GM23338 (cell line): ENCODE measurements around the gene GPR78.

Experiments used
- CREB1 ChIP-seq: fragments of 250-450 bp; sonication (Bioruptor Pico); IDR thresholded peaks from 2 replicates; pipeline ENCODE4 v1.5.0; 2020; ENCODE audit warnings: low read depth, mild to moderate bottlenecking, moderate library complexity
- EZH2 ChIP-seq: fragments of 200-600 bp; sonication (generic); IDR thresholded peaks from one replicate; pipeline ENCODE4 v1.8.0; 2017; ENCODE audit warnings: antibody characterized with exemption, mild to moderate bottlenecking, low read depth; ENCODE audit not compliant: unreplicated experiment
- EZH2phosphoT487 ChIP-seq: fragments of 200-600 bp; sonication (generic); IDR thresholded peaks from one replicate; pipeline ENCODE4 v1.8.1; 2018; ENCODE audit warnings: antibody characterized with exemption; ENCODE audit not compliant: unreplicated experiment
- JUNB ChIP-seq: IDR thresholded peaks from one replicate; pipeline ENCODE4 v1.6.1; 2016; ENCODE audit warnings: antibody characterized with exemption; ENCODE audit not compliant: unreplicated experiment
- NANOG ChIP-seq: IDR thresholded peaks from 2 replicates; pipeline ENCODE4 v1.6.1; 2016; ENCODE audit warnings: antibody characterized with exemption, borderline replicate concordance
- POLR2AphosphoS5 ChIP-seq: IDR thresholded peaks from 2 replicates; pipeline ENCODE4 v1.6.1; 2016; ENCODE audit warnings: antibody characterized with exemption, low read depth
- STAT1 ChIP-seq: IDR thresholded peaks from one replicate; pipeline ENCODE4 v1.6.1; 2016; ENCODE audit warnings: antibody characterized with exemption; ENCODE audit not compliant: unreplicated experiment
- ZNF114 ChIP-seq: fragments of 250-450 bp; sonication (Bioruptor Pico); IDR thresholded peaks from 2 replicates; pipeline ENCODE4 v1.5.0; 2020; ENCODE audit warnings: mild to moderate bottlenecking, moderate library complexity
- ZNF331 ChIP-seq: fragments of 250-450 bp; sonication (Bioruptor Pico); IDR thresholded peaks from 2 replicates; pipeline ENCODE4 v1.5.0; 2020; ENCODE audit warnings: low read depth, mild to moderate bottlenecking, moderate library complexity
- TF ChIP-seq, protein P1 (sequence below), 2 experiments: fragments of 200-600 bp in 1 of 2; sonication (generic) in 1 of 2; conservative IDR thresholded peaks; 2 replicates each; pipeline versions ENCODE4 v1.5.1 to v1.6.1; 2016 to 2017; ENCODE audit warnings: antibody characterized with exemption in 2 of 2, low read depth in 2 of 2, mild to moderate bottlenecking in 2 of 2, moderate library complexity in 1 of 2
- TF ChIP-seq, protein P2 (sequence below): IDR thresholded peaks from one replicate; pipeline ENCODE4 v1.6.1; 2018; ENCODE audit warnings: antibody characterized with exemption; ENCODE audit not compliant: unreplicated experiment
- TF ChIP-seq, protein P3 (sequence below): IDR thresholded peaks from 2 replicates; pipeline ENCODE4 v1.6.1; 2016; ENCODE audit warnings: antibody characterized with exemption
- TF ChIP-seq, protein P4 (sequence below): fragments of 250-450 bp; sonication (Bioruptor Pico); IDR thresholded peaks from 2 replicates; pipeline ENCODE4 v1.5.0; 2020; ENCODE audit warnings: mild to moderate bottlenecking, moderate library complexity

DNA sequence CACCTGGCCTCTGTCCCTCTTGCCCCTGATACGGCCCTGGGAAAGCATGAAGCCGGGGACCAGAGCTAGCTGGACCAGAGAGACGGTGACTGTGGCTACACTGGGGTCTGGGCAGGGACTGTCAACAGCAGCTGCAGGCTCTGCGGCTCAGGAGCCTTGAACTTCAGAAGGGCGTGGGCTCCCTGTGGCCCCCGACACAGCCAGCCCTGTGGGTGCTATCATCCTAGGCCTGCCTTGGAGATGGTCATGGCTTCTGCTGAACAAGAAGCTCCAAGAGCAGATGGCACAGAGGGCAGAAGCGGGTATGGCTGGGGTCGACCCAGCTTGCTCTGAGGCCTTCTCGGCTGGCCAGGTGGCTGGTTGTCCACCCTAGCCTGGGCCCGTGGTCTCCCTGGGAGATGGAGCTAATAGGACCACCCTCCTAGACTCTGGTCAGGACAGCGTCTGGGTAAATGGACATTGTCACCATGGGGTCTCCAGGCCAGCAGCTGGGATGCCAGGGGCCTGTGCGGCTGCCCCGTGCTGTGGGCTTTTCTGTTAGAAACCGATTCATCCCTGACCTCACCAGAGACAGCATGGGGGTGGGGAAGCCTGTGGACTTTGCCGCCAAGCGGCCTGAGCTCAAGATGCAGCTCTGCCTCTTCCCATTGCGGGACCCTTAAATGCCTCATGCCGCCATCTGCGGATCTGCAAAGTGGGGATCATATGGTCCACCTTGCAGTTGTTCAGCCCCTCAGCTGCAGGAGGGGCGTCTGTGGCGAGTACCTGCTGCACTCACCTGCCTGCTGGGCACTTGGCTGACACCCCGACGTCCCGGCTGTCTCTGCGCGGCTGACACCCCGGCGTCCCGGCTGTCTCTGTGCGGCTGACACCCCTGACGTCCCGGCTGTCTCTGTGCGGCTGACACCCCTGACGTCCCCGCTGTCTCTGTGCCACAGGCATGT is 33.5 kb downstream of the GPR78 start:
- TF ChIP-seq, protein P1, sequence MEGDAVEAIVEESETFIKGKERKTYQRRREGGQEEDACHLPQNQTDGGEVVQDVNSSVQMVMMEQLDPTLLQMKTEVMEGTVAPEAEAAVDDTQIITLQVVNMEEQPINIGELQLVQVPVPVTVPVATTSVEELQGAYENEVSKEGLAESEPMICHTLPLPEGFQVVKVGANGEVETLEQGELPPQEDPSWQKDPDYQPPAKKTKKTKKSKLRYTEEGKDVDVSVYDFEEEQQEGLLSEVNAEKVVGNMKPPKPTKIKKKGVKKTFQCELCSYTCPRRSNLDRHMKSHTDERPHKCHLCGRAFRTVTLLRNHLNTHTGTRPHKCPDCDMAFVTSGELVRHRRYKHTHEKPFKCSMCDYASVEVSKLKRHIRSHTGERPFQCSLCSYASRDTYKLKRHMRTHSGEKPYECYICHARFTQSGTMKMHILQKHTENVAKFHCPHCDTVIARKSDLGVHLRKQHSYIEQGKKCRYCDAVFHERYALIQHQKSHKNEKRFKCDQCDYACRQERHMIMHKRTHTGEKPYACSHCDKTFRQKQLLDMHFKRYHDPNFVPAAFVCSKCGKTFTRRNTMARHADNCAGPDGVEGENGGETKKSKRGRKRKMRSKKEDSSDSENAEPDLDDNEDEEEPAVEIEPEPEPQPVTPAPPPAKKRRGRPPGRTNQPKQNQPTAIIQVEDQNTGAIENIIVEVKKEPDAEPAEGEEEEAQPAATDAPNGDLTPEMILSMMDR (conservative IDR thresholded peaks at IDR 0.05; ENCODE audit: low read depth in 2 of 2): no peak
- TF ChIP-seq EZH2phosphoT487: no peak
- TF ChIP-seq, protein P2, sequence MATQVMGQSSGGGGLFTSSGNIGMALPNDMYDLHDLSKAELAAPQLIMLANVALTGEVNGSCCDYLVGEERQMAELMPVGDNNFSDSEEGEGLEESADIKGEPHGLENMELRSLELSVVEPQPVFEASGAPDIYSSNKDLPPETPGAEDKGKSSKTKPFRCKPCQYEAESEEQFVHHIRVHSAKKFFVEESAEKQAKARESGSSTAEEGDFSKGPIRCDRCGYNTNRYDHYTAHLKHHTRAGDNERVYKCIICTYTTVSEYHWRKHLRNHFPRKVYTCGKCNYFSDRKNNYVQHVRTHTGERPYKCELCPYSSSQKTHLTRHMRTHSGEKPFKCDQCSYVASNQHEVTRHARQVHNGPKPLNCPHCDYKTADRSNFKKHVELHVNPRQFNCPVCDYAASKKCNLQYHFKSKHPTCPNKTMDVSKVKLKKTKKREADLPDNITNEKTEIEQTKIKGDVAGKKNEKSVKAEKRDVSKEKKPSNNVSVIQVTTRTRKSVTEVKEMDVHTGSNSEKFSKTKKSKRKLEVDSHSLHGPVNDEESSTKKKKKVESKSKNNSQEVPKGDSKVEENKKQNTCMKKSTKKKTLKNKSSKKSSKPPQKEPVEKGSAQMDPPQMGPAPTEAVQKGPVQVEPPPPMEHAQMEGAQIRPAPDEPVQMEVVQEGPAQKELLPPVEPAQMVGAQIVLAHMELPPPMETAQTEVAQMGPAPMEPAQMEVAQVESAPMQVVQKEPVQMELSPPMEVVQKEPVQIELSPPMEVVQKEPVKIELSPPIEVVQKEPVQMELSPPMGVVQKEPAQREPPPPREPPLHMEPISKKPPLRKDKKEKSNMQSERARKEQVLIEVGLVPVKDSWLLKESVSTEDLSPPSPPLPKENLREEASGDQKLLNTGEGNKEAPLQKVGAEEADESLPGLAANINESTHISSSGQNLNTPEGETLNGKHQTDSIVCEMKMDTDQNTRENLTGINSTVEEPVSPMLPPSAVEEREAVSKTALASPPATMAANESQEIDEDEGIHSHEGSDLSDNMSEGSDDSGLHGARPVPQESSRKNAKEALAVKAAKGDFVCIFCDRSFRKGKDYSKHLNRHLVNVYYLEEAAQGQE: no peak
- TF ChIP-seq NANOG: no peak
- no peak for TF ChIP-seq EZH2
- no peak for TF ChIP-seq POLR2AphosphoS5
- TF ChIP-seq CREB1 (CRISPR knock-in tag): no peak
- no peak for TF ChIP-seq ZNF114 (CRISPR knock-in tag)
- no peak for TF ChIP-seq JUNB
- no peak for TF ChIP-seq ZNF331 (CRISPR knock-in tag)
- TF ChIP-seq, protein P3, sequence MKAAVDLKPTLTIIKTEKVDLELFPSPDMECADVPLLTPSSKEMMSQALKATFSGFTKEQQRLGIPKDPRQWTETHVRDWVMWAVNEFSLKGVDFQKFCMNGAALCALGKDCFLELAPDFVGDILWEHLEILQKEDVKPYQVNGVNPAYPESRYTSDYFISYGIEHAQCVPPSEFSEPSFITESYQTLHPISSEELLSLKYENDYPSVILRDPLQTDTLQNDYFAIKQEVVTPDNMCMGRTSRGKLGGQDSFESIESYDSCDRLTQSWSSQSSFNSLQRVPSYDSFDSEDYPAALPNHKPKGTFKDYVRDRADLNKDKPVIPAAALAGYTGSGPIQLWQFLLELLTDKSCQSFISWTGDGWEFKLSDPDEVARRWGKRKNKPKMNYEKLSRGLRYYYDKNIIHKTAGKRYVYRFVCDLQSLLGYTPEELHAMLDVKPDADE: no peak
- no peak for TF ChIP-seq STAT1
- TF ChIP-seq, protein P4, sequence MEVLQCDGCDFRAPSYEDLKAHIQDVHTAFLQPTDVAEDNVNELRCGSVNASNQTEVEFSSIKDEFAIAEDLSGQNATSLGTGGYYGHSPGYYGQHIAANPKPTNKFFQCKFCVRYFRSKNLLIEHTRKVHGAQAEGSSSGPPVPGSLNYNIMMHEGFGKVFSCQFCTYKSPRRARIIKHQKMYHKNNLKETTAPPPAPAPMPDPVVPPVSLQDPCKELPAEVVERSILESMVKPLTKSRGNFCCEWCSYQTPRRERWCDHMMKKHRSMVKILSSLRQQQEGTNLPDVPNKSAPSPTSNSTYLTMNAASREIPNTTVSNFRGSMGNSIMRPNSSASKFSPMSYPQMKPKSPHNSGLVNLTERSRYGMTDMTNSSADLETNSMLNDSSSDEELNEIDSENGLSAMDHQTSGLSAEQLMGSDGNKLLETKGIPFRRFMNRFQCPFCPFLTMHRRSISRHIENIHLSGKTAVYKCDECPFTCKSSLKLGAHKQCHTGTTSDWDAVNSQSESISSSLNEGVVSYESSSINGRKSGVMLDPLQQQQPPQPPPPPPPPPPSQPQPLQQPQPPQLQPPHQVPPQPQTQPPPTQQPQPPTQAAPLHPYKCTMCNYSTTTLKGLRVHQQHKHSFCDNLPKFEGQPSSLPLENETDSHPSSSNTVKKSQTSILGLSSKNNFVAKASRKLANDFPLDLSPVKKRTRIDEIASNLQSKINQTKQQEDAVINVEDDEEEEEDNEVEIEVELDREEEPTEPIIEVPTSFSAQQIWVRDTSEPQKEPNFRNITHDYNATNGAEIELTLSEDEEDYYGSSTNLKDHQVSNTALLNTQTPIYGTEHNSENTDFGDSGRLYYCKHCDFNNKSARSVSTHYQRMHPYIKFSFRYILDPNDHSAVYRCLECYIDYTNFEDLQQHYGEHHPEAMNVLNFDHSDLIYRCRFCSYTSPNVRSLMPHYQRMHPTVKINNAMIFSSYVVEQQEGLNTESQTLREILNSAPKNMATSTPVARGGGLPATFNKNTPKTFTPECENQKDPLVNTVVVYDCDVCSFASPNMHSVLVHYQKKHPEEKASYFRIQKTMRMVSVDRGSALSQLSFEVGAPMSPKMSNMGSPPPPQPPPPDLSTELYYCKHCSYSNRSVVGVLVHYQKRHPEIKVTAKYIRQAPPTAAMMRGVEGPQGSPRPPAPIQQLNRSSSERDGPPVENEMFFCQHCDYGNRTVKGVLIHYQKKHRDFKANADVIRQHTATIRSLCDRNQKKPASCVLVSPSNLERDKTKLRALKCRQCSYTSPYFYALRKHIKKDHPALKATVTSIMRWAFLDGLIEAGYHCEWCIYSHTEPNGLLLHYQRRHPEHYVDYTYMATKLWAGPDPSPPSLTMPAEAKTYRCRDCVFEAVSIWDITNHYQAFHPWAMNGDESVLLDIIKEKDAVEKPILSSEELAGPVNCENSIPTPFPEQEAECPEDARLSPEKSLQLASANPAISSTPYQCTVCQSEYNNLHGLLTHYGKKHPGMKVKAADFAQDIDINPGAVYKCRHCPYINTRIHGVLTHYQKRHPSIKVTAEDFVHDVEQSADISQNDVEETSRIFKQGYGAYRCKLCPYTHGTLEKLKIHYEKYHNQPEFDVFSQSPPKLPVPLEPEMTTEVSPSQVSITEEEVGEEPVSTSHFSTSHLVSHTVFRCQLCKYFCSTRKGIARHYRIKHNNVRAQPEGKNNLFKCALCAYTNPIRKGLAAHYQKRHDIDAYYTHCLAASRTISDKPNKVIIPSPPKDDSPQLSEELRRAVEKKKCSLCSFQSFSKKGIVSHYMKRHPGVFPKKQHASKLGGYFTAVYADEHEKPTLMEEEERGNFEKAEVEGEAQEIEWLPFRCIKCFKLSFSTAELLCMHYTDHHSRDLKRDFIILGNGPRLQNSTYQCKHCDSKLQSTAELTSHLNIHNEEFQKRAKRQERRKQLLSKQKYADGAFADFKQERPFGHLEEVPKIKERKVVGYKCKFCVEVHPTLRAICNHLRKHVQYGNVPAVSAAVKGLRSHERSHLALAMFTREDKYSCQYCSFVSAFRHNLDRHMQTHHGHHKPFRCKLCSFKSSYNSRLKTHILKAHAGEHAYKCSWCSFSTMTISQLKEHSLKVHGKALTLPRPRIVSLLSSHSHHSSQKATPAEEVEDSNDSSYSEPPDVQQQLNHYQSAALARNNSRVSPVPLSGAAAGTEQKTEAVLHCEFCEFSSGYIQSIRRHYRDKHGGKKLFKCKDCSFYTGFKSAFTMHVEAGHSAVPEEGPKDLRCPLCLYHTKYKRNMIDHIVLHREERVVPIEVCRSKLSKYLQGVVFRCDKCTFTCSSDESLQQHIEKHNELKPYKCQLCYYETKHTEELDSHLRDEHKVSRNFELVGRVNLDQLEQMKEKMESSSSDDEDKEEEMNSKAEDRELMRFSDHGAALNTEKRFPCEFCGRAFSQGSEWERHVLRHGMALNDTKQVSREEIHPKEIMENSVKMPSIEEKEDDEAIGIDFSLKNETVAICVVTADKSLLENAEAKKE (CRISPR knock-in tag): no peak
